ENCODE results near the gene CPAMD8.
"Not testable (repeated sequence)": the region's sequence is repeated elsewhere in the genome, so short reads cannot be mapped to it uniquely, and the experiment has no call there.

Gene CPAMD8

DNA sequence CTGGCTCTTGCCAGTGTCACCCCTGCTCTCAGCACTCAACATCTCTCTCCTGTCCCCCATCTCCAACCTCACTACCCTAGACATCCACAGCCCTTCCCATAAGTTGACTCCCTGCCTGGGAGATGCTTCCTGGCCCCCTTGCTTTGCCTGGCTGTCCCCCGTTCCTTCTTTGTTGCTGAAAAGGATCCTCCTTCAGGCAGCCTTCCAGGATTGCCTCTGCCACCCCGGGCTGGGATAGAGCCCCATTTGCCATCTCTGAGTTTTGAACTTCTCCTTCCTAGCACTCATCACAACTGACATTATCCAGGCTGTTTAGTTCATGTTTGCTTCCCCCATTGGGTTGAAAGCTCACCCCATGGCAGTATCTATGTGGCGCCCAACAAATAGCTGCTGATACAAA, 20.0 kb downstream of the CPAMD8 start:
- no peak for DNase-seq (ENCODE audit: low read depth, low spot score)
- in situ Hi-C loops (cut with HindIII; ENCODE audit: low sequenced_read_pairs): no loop called here
- TF ChIP-seq, protein P1, sequence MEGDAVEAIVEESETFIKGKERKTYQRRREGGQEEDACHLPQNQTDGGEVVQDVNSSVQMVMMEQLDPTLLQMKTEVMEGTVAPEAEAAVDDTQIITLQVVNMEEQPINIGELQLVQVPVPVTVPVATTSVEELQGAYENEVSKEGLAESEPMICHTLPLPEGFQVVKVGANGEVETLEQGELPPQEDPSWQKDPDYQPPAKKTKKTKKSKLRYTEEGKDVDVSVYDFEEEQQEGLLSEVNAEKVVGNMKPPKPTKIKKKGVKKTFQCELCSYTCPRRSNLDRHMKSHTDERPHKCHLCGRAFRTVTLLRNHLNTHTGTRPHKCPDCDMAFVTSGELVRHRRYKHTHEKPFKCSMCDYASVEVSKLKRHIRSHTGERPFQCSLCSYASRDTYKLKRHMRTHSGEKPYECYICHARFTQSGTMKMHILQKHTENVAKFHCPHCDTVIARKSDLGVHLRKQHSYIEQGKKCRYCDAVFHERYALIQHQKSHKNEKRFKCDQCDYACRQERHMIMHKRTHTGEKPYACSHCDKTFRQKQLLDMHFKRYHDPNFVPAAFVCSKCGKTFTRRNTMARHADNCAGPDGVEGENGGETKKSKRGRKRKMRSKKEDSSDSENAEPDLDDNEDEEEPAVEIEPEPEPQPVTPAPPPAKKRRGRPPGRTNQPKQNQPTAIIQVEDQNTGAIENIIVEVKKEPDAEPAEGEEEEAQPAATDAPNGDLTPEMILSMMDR (IDR thresholded peaks at IDR 0.05; ENCODE audit: low read depth, low read length): no peak
- H3K4me3 ChIP-seq (ENCODE audit: low read depth, low read length): no peak overlapping the region

DNA sequence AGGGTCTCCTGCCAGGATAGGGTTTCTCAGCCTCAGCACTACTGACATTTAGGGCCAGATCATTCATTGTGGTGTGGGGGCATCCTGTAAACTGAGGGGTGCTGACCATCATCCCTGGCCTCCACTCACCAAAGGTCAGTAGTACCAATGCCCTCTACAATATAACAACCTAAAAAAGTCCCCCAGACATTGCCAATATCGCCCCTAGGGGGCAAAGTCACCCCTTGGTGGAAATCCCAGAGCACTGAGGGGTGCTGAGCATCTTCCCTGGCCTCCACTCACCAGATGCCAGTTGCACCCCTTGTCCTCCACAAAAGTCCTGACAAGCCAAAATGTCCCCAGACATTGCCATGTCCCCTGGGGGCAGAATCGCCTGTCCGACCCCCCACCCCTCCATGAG, 21.6 kb downstream of the CPAMD8 start:
- in situ Hi-C loops (cut with HindIII; ENCODE audit: low sequenced_read_pairs): no loop called here
- DNase-seq (ENCODE audit: low read depth, low spot score): no peak
- H3K4me3 ChIP-seq (ENCODE audit: low read depth, low read length): no peak overlapping the region
- TF ChIP-seq, protein P1 (IDR thresholded peaks at IDR 0.05; ENCODE audit: low read depth, low read length): no peak

DNA sequence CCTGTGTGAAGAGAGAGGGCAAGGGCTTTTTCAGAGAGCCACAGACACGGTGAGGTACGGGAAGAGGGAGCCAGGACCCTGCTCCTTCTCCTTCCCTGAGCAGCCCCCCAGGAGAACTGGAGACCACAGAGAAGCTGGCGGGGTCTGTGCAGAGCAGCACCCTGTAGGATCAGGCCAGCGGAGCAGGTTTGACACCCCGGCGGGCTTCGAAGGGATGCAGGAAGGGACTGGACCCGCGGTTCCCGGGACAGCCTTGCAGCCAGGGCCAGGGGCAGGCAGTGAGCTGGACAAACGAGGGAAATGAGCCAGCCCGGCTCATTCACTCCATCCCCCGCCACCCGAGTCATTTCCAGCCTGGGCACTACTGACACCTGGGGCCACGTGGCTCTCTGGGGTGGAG, 22.2 kb downstream of the CPAMD8 start:
- in situ Hi-C loops (cut with HindIII; ENCODE audit: low sequenced_read_pairs): no loop called here
- TF ChIP-seq, protein P1 (IDR thresholded peaks at IDR 0.05; ENCODE audit: low read depth, low read length): no peak
- DNase-seq (ENCODE audit: low read depth, low spot score): no peak
- no peak overlapping the region for H3K4me3 ChIP-seq (ENCODE audit: low read depth, low read length)

DNA sequence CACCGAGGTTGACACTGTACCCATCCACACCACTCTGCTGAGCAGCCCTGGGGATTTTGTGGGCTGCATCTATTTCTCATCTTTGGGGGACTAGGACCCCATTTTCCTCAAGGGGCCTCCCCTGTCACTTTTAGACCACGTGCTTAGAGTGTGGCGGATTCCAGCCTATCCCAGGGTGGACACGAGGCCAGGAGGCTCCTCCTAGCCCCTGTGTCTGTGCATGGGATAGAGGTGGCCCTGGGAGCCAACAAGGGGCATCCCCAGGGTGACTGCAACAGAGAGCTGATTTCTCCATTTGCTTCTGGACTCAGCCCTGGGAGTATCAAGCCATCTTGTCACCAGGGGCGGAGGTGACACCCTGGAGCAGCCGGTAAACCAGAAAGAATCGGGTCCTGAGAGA, 24.2 kb downstream of the CPAMD8 start:
- TF ChIP-seq, protein P1 (IDR thresholded peaks at IDR 0.05; ENCODE audit: low read depth, low read length): no peak
- no peak overlapping the region for H3K4me3 ChIP-seq (ENCODE audit: low read depth, low read length)
- in situ Hi-C loops (cut with HindIII; ENCODE audit: low sequenced_read_pairs): no loop called here
- DNase-seq (ENCODE audit: low read depth, low spot score): no peak

DNA sequence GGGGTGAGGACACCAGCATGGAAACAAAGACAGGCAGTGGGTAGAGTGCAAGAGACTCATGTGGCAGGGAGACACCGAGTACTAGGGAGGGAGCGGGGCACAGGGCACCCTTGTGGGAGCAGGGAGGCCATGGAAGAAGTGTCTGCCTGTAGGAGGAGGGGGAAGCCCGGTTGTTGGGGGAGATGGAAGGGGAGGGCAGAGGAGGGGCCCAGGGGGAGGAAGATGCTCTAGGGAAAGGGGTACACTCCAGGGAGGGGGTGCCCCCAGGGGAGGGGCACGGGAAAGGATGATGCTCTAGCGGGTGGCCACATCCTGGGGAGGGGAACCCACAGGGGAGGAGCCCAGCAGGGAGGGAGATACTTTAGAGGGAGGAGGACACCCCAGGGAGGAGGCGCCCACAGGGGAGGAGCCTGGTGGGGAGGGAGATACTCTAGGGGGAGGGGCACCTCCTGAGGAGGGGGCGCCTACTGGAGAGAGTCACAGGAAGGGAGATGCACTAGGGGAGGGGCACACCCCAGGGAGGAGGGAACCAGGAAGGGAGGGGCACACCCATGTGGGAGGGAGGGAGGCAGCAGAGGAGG, 24.9 kb downstream of the CPAMD8 start:
- TF ChIP-seq, protein P1 (IDR thresholded peaks at IDR 0.05; ENCODE audit: low read depth, low read length): no peak
- no peak overlapping the region for H3K4me3 ChIP-seq (ENCODE audit: low read depth, low read length)
- in situ Hi-C loops (cut with HindIII; ENCODE audit: low sequenced_read_pairs): no loop called here
- DNase-seq (ENCODE audit: low read depth, low spot score): no peak

DNA sequence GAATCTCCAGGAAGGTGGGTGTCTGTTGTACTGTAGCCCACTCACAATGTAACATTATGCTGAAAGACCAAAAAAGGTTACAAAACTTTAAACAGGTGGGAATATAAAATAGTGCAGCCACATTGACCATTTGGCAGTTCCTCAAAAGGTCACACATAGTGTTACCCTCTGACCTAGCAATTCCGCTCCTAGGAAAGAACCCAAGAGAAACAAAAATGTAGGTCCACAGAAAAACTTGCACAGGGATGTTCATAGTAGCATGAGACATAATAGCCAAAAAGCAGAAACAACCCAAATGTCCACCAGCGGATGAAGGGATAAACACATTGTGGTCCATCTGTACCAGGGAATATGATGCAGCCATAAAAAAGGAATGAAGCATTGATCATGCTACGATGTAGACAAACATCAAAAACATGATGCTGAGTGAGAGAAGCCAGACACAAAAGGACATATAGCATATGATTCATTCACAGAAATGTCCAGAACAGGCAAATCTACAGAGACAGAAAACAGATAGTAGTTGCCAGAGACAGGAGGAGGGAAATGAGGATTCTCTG, 27.9 kb downstream of the CPAMD8 start:
- TF ChIP-seq, protein P1 (IDR thresholded peaks at IDR 0.05; ENCODE audit: low read depth, low read length): no peak
- no peak for DNase-seq (ENCODE audit: low read depth, low spot score)
- in situ Hi-C loops (cut with HindIII; ENCODE audit: low sequenced_read_pairs): no loop called here
- no peak overlapping the region for H3K4me3 ChIP-seq (ENCODE audit: low read depth, low read length)

DNA sequence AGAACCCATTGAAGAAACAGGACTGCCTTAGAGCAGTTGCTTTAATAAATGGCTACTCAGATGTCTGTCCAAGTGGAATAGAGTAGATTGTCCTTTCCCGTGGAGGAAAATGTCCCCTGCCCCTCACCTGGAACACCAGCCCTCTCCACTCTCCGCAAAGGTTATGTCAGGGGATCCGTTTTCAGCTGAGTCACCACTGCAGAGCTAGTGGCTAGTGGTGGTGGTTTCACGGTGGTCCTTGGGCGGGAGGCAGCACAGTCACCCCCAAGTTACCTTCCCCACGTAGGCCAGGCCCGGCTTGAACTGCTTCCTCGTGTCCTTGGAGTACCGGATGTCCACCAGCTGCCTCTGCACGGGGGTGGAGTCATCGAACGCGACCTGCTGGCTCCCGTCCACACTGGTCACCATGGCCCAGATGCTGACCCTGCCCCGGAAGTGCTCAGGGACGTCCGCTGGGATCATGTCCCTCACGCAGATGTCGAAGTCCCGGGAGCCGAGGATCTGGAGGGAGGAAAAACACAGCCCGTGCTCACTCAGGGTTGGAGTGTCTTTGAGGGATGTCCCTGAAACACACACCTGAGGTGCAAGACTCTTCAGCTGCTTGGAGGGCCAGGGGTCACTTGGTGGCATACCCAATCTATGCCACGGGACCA, 29.6 kb downstream of the CPAMD8 start:
- DNase-seq (ENCODE audit: low read depth, low spot score); H3K4me3 ChIP-seq (ENCODE audit: low read depth, low read length); in situ Hi-C loops (cut with HindIII; ENCODE audit: low sequenced_read_pairs): not testable (repeated sequence)

Data from astrocyte of the spinal cord (primary cell).